Measurements from ENCODE around the gene INTS6L.
A peak's percentile ranks its signal among the peaks of the same experiment; 100 is the strongest.

INTS6L gene, protein sequence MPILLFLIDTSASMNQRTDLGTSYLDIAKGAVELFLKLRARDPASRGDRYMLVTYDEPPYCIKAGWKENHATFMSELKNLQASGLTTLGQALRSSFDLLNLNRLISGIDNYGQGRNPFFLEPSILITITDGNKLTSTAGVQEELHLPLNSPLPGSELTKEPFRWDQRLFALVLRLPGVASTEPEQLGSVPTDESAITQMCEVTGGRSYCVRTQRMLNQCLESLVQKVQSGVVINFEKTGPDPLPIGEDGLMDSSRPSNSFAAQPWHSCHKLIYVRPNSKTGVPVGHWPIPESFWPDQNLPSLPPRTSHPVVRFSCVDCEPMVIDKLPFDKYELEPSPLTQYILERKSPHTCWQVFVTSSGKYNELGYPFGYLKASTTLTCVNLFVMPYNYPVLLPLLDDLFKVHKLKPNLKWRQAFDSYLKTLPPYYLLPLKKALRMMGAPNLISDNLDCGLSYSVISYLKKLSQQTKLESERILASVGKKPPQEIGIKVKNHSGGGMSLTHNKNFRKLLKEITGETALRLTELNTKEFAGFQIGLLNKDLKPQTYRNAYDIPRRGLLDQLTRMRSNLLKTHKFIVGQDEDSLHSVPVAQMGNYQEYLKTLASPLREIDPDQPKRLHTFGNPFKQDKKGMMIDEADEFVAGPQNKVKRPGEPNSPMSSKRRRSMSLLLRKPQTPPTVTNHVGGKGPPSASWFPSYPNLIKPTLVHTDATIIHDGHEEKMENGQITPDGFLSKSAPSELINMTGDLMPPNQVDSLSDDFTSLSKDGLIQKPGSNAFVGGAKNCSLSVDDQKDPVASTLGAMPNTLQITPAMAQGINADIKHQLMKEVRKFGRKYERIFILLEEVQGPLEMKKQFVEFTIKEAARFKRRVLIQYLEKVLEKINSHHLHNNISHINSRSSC

GRCh38 chrX:135520553-135521404 lies at the start of gene INTS6L:
Gene INTS6L (plus strand): TSS chrX:135520660. CDS start chrX:135520993, 333 bp downstream.
- peak; percentile 96 for DNase-seq

DNA sequence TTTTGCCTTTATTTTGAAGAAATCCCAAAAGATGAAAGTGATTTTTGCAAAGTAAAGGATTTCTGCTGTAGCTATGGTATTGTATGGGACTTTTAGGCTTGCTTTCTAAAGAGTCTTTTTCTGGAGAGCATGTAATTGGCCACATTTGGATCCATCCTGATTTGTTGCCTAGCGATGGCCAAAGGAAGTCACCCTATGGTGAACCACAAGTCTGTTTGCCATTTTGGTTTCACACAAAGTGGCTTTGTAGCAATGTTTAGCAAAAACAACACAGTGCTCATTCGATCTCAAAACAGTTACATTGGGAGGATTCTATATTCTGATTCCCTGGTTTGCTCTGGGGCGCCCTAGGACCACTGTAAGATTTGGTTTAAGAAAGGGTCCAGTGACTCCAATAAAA lies 44.1 kb upstream of the INTS6L start:
- DNase-seq: no peak

- peak; percentile 58 for DNase-seq
These were observed 42.9 kb upstream of the INTS6L start for GRCh38 chrX:135477576-135477975.

GRCh38 chrX:135480076-135480475 lies 40.4 kb upstream of the INTS6L start:
- DNase-seq: no peak

GRCh38 chrX:135481696-135482179 lies 38.7 kb upstream of the INTS6L start:
- DNase-seq: no peak

- peak; percentile 29 for DNase-seq
These were observed 35.7 kb upstream of the INTS6L start for GRCh38 chrX:135484641-135485289.

DNA sequence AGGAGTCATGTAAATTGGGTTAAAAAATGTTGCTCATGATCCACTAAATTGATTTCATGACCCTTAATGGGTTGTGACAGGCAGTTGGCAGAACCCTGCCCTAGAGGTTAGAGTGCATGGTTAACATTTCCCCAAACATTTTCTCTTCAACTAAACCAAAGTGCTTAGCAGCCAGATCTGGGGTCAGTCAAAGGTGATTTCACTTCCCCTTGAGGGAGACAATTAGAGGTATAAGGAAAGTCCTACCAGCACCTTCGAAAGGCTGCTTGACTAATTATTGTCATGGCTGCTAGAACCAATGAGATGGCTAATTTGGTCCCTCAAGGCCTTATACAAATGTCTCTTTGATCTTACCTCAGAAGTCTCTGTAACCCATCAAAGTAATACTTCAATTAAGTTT lies 30.9 kb upstream of the INTS6L start:
- DNase-seq: peak; percentile 75

DNA sequence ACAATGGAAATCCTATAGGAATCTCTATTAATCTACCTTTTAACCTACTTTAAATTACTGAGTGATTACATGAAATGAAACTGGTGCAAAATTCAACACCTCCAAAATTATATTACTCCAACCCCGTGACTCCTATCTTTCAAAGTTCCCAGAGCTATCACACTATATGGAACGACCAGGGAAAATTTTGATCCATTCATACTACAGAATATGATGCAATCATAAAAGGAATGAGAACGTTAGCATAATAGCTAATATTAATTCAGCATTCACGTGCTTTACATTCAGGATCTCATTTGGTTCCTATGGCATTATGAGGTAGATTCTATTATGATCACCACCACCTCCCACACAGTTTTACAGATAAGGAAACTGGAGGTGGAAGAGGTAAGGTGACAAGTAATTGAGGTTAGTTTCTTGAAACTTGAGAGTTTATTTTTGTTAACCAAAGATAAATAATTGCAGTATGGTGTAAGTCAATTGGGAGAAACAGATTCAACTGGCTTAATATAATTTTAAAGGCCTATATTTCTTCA lies 29.4 kb upstream of the INTS6L start:
- no peak for DNase-seq

- DNase-seq: no peak
These were observed 26.0 kb upstream of the INTS6L start for GRCh38 chrX:135494453-135494852.

DNA sequence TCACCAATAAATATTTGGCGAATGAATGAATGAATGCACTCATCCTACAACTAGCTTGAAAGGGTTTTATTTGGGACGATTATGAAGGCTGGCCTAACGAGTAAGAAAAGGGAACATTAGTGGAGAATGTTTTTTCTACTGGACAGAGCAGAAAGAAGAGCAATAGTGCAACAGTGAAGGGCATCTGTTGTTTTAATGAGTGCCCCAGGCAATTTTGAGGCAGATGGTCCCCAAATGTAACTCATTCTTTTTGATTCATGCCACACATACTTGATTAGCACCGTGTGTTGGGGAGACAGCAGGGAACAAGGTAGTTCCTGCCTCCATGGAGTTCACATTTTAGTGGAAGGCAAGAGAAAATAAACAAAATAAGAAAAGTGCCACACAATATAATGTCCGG lies 22.7 kb upstream of the INTS6L start:
- DNase-seq: no peak

GRCh38 chrX:135498236-135498635 lies 22.2 kb upstream of the INTS6L start:
- no peak for DNase-seq

GRCh38 chrX:135505351-135505750 lies 15.1 kb upstream of the INTS6L start:
- DNase-seq: no peak

- DNase-seq: no peak
These were observed 10.6 kb upstream of the INTS6L start for GRCh38 chrX:135509885-135510284.

DNA sequence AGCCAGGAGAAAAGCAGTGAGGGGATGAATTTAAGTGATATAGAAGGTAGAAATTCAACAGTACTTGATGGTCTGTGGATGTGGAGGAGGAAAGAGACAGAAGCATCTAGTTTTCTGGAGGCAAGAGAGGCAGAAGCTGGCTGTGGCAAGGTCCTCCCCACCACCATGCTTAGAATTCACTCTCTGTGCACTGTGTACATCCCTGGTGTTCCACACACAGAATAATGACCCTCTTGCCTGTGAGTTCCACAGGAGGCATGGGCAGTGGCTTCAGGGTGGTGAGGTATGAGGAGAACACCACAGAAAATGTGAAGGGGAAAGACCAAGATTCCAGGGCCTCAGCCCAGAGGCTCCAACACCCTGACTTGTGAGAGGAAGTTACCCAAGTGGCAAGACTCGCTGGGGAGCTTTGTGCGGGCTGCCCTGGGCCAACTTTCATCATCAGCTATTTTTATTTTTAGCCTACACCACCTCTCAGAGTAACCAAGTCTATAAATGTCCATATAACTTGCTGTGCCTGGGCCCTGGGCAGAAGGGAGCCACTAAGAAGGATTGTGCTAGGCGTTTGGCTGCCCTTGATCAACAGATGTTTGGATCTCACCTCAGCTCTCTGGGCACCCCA lies 7.8 kb upstream of the INTS6L start:
- peak; percentile 76 for DNase-seq

DNA sequence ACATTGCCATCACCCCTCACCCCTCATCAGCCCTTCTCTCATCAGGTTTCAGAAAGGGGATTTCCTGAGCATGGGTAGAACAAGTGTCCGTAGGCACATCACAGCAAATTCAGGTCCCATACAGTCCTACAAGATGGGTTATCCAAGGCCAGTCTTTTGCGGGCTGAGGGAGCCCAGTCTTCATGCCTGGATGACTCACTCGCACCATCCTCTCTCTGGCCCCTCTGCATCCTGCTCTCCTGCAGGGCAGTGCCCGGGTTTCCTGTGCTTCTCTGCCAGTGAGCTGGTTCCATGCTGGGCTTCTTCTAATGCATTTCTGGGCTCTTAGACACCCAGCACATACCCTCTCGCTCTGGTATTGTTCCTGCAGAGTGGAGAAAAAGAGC lies 7.3 kb upstream of the INTS6L start:
- peak; percentile 45 for DNase-seq

DNA sequence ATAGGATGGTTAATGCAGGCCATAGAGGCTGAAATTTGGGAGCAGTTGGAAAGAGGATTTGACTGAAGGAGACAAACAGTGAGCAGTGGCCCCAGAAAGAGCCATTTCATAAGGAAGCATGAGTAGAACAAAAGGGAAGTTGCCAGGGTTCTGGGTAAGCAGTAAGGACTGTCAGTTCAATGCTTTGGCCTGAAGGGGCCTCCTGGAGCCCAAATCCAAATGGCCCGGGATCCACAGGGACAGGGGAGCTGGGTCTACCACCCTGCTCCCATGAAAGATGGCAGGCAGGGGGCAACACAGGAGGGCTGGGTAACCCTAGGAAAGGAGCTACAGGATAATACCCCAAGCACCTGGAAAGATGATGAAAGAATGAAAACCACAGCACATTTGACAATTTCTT lies 4.1 kb upstream of the INTS6L start:
- DNase-seq: peak; percentile 74

GRCh38 chrX:135518161-135518560 lies 2.3 kb upstream of the INTS6L start:
- DNase-seq: no peak

DNA sequence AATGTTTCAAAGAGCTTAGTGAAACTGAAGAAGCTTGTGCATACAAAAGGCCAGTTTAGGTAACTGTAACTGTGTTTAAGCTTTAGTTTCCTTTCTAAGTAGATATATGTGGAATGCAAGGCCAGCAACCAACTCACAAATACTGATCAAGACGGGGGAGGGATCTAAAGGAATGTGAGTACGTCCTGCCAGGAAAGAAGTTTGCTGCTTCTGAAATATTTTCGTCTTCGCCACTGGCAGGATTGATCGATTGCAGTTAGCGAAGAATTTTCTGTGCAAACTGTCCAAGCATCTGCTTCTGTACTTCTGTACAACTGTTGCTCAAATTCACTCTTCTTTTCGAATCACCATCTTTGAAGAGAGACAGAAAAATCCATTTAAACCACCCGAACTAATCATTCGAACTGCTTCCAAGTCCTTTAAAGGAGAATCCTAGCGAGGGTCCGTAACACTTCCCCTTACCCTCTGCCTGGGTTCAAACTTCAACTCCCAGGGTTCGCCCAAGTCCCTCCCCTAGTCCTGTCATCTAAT lies 373 bp upstream of the INTS6L start:
- no peak for DNase-seq

DNA sequence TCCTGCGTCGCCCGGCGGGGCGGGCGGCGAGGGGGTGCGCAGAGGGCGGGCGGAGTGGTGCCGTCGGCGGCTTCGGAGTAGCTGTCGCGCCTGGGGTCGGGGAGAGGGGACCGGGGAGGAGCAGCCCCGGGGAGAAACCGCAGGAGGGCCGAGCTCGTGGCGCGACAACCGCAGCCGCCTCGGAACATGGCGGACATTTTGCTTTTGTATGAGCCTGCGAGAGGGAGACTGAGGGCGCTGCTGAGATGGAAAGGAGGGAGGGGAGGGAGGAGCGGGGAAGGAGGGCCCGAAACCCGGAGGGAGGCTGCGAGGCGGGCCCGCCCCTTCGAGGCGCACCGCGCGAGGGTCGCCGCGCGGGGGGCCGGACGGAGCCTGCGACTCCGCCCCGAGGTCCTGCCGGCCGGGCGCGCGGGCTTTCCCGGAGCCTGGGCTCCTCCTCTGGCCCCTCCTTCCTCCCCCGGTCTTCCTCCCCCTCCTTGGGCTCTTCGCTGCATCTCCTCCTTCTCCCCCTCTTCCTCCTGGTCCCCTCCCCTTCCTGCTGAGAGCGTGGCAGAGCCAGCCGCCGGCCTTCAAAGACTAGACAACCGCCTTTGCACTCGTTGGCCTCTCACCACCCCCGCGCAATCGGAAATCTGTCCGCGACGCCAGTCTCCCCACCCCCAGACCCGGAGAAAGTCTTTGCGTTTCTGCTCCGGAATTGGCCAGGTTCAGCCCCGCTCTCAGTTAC lies 1.1 kb downstream of the INTS6L start:
- peak; percentile 87 for DNase-seq

DNA sequence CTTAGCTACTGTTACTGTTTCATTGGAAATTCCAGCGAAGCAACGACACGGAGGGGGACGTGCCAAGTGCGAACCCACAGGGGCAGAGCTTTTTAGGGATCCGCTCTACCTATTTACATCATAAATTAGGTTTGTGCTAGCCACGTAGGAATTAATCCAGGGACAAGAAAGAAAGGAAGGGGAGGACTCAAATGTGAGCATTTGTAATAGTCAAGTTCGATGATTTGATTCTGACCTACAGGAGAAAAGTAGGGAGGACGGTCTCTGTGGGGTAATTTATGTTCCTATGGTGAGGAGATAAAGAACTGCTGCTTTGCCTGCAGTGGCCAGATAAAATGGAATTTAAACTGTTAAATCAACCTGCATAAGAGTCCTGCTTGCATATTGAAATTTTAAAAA lies 1.7 kb downstream of the INTS6L start:
- DNase-seq: no peak

Measured in MV-4-11 (cell line).